Activated CD4-positive, alpha-beta T cell treated with anti-CD3 and anti-CD28 coated beads, Interleukin-2, amount 50 U/mL, for 16 hours (primary cell): ENCODE measurements around the gene RAMP2.
A peak's percentile ranks its signal among the peaks of the same experiment; 100 is the strongest.

Experiments
- DNase-seq: peaks from one replicate; pipeline ENCODE4 v3.0.0-alpha.2; 2020

RAMP2 gene

DNA sequence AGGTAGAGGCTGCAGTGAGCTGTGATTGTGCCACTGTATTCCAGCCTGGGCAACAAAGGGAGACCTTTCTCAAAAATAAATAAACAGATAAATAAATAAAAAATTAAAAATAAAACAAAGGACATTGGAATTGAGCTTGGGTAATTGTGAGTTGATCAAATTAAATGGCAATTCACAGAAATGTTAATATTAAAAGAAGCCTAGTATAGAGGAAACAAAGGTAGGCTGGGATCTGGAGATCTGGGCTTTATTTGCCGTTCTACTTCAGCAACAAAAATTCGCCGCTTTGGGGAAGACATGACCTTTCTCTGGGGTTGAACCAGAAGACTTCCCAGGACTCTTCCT, 11.9 kb downstream of the RAMP2 start:
- DNase-seq, result no peak

DNA sequence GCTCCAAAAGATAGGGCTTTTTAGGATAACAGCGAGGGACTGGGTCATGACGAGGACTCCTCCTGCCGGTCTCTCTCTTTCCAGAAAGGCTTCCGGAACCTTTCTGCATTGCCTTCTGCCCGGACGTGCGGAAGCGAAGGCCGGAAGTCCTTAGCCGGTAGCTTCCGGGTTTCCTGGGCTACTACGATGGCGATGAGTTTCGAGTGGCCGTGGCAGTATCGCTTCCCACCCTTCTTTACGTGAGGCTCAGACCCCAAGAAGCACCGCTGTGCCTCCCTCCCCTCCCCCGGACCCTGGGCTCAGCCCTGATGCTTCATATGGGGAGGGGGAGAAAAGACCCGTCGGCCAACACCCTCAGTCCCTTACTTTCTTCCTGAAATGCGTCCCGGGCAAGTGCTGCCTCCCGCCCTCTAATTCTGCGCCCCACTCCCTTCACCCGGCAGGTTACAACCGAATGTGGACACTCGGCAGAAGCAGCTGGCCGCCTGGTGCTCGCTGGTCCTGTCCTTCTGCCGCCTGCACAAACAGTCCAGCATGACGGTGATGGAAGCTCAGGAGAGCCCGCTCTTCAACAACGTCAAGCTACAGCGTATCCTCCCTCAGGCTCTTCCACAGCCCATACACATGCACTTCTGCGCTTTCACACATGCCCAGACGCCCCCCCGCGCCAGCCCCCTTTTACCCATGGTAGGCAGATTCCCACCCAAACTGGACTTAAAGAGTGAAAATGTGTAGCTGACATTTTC, 12.4 kb downstream of the RAMP2 start, which contains the start of gene VPS25:
Gene VPS25 (plus strand): TSS at position 160 of the 746 bp plus-strand sequence. CDS start 27 bp downstream, at position 187.
- peak; percentile 87 for DNase-seq

DNA sequence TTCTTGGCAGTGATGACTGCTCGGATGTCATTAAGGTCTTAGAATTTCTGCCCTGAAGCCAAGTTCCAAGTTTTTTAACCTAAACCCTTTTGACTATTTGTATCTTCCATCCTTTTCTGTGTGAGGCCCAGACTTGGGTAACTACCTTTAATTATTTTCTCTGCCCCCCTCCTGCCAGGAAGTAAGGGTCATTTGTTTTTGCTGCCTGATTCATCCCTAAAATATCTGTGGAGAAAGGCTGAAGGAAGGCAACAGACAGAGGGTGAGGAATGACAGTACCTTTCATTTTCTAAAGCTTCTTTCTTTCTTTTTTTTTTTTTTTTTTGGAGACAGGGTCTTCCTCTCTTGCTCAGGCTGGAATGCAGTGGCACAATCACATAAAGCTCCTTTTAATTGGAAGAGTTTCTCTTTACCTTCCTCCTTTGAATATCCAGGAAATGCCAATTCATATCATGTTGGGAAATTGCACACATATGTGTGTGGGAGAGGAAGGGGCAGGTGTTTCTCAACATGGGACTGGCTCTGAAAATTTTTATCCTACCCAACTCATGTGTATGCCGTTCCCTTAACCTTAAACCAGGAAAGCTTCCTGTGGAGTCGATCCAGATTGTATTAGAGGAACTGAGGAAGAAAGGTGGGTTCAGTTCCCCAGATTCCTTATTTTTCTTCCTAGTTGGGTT, 13.2 kb downstream of the RAMP2 start:
- DNase-seq, result no peak

DNA sequence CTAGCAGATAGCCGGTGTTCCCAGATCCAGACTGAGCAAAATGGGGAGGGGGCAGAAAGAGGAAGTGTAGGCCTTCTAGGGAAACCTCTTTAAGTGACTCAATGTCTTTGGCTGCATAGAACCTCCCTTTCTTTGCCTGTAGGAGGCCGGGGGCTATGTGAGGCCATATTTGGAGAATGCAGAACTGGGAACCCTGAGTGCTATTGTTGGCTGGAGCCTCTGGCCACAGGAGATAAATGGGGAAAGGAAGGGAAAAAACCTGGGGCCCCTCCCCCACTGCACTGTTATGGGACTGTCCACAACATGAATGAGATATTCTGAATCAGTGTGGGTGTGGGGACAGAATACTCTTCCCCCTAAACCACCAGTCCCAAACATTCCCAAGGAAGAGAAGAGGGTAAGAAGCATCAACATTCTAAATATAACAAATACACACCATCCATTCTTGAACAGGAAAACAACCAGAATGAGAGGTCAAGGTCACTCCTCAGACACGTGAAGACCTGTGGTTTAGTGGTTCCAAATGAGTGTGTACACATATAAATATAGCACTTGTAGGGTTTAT, 14.6 kb downstream of the RAMP2 start:
- no peak for DNase-seq

DNA sequence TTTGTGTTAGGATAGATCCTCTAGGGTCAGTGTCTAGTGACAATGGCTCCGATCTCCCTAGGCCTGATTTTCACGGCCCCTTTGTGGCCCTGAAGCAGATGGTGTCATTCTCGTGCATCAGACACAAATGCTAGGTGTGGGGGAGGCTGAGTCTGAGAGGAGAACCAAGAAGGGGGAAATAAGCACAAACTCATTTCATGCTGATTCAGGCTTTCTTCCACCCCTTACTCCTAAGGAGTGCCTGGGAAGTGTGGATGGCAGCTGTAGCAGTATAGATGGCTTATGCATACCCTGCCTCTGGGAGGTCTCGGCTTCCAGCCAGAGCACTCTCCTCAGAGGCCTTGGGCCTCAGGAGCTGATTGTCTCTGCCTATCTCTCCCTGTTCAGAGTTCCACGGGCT, 17.5 kb downstream of the RAMP2 start:
- DNase-seq, result no peak

DNA sequence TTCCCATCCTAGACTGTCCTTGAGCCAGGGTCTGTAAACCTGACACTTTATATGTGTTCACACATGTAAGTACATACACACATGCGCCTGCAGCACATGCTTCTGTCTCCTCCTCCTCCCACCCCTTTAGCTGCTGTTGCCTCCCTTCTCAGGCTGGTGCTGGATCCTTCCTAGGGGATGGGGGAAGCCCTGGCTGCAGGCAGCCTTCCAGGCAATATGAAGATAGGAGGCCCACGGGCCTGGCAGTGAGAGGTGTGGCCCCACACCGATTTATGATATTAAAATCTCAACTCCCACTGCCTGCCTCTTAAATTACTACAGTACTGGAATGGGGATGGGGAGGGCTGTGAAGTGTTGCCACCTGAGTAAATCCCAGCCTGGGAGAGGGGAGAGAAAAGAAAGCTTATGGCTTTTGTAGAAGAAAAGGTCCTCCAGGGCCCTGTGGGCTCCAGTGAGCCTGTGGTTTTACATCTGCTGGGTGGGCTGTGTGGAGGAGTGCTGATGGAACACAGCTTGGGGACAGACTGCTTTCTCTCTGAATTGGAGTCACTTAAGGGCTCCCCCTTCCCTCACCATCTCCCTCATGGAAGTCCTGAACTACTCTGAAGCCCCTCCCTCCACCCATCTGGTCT, 18.4 kb downstream of the RAMP2 start:
- no peak for DNase-seq

DNA sequence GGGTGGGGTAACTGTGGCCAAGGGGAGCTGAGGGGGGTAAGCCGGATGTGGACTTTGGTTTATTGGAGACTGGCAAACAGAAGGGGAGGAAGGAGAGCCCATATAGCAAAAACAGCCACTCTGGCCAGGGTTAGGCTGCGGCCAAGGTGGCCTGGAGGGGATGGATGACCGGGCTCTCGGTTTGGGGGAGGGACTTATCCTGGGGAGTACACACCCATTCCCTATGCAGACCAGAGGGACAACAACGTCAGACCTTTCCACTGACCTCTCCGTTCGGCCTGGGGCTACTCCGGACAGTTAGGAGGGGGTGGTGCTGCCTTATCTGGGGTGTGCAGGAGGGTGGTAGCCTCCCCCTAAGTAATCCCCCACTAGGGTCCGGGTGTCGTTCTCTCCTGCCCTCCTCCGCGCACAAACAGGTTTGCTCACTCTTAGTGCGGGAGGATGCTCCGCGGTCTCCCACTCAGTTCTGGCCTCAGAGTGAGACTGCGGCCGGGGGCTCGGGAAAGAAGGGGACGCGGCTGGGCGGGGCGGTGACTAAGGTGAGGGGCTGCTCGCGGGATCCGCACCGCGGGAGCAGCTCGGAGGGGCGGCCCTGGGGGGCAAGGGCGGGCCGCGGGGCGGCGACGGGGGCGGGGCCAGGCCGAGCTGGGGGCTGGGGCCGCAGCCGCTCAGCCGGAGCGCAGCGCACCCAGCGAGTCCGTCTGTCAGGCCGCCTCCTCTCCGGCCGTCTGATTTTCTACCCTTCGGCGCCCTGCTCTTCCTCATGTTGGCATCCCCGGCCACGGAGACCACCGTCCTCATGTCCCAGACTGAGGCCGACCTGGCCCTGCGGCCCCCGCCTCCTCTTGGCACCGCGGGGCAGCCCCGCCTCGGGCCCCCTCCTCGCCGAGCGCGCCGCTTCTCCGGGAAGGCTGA, 19.2 kb downstream of the RAMP2 start, which contains the start of gene WNK4:
Gene WNK4 (plus strand): TSS at position 675 of the 915 bp plus-strand sequence. CDS start 89 bp downstream, at position 764.
- no peak for DNase-seq

DNA sequence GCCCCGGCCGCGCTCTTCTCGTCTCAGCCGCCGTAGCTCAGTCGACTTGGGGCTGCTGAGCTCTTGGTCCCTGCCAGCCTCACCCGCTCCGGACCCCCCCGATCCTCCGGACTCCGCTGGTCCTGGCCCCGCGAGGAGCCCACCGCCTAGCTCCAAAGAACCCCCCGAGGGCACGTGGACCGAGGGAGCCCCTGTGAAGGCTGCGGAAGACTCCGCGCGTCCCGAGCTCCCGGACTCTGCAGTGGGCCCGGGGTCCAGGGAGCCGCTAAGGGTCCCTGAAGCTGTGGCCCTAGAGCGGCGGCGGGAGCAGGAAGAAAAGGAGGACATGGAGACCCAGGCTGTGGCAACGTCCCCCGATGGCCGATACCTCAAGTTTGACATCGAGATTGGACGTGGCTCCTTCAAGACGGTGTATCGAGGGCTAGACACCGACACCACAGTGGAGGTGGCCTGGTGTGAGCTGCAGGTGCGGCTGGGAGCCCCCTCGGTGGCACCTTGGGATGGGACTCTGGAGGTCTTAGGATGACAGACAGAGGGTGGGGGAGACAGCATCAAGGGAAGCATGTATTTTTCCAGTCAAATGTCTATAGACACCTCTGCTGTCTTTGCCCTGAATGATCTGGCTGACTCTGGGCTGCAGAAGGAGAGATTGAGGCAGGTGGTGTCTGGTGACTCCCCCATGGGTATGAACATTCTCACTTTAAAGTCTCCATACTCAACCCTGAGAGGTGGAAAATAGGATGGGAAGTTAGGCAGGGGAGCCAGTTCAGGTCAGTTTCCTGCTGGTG, 20.0 kb downstream of the RAMP2 start:
- DNase-seq, result no peak

DNA sequence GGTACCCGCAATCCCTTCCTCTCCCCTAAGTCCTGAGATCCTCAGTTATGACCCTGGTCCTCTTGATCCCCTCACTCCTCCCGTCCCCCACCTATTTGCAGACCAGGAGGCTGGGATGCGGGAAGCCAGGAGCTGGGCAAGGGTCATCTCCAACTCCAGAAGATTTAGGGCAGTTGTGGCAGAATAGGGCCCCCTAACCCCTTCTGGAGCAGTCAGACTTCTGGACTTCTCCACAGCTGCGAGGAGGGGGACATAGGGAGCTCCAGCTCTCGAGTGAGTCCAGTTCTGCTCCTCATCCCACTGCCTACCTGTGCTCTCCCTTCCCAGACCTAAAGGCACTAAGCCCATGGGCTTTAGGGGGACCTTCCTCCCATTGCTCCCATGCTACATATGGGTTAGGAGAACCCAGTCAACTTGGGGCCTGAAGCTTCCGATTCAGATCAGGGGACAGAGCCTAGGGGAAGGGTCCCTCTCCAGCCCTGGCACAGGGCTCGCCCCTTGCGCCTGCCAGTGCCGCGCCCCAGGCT, 20.7 kb downstream of the RAMP2 start:
- no peak for DNase-seq

DNA sequence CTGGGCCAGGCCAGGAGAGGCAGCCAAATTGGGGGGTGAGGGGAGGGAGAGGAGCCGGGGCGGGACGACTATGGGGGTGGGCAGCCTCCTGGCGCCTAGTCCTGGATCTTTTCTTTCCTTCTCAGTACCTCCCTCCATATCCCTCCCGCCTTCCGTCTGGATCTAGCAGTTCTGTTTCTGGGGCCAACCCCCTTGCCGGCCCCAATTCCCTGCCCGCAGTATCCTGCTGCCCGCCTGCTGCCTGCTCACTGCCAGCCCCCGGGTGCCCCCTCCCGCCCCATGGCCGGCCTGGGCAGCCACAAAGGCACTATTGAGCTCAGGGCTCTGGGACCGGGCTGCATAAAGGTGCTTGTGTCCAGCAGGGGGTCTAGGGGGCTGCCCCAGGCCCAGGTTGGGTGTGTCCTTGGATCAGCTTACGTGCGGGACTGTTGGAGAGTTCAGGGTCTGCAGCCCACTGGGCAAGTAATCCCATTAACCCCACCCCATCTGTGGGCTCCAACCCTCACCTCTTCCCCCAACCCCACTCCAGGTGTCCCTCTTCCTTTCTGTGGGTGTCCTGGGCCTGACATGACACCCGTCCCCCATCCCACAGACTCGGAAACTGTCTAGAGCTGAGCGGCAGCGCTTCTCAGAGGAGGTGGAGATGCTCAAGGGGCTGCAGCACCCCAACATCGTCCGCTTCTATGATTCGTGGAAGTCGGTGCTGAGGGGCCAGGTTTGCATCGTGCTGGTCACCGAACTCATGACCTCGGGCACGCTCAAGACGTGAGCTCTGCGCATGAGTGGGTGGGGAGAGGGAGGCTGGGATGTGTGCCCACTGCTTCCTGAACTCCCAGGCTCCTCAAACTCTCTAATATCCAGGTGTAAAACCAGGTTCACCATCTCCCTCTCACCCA, 21.4 kb downstream of the RAMP2 start:
- no peak for DNase-seq

DNA sequence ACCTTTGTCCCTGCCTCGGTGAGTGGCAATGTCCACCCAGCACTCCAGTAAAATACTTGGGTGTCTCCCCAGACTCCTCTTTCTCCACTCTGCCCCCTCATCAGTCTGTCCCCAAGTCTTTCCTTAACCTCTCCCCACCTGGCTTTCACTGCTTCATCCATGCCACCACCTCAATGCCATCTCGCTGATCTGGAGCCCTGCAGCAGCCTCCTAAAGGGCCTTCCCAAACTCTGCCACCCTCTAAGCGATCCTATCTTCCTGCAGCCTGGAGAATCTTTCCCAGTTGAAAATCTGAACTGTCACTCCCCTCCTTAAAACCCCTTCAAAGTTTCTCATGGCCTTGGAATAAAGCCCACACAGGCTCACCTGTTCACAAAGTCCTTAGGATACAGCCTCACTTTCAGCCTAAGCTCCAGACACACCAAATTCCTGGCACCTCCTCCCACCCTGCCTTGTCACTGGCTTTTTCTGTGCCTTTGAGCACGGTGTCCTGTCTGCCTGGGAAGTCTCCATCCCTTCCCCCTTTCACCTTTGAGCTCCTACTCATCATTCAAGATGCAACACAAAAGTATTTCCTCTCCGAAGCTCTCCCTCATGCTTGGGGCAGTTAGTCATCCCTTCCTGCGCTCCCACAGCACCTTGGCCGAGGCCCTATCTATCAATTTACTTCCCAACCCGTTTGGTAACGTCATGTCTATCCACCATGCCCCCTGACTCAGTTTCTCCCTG, 22.2 kb downstream of the RAMP2 start:
- no peak for DNase-seq

DNA sequence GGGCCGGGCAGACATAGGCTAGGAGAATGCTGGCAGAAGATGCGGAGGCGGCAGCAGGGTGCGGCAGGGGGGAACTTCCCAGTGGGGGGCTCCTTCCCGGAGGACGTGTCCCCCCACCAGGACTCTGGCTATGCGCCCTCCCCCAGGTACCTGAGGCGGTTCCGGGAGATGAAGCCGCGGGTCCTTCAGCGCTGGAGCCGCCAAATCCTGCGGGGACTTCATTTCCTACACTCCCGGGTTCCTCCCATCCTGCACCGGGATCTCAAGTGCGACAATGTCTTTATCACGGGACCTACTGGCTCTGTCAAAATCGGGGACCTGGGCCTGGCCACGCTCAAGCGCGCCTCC, 22.7 kb downstream of the RAMP2 start:
- DNase-seq, result no peak

DNA sequence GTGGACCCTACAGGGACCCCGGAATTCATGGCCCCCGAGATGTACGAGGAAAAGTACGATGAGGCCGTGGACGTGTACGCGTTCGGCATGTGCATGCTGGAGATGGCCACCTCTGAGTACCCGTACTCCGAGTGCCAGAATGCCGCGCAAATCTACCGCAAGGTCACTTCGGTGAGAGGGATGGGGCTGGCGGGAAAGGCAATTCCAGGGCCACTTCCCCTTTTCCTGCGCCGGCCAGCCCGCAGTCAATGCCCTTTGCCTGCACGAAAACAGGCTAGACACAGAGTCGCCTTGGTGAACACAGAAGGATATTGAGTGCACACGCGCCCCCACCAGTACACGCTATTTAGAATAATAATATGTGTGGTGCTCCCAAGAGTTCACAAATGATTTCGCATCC, 23.4 kb downstream of the RAMP2 start:
- no peak for DNase-seq

DNA sequence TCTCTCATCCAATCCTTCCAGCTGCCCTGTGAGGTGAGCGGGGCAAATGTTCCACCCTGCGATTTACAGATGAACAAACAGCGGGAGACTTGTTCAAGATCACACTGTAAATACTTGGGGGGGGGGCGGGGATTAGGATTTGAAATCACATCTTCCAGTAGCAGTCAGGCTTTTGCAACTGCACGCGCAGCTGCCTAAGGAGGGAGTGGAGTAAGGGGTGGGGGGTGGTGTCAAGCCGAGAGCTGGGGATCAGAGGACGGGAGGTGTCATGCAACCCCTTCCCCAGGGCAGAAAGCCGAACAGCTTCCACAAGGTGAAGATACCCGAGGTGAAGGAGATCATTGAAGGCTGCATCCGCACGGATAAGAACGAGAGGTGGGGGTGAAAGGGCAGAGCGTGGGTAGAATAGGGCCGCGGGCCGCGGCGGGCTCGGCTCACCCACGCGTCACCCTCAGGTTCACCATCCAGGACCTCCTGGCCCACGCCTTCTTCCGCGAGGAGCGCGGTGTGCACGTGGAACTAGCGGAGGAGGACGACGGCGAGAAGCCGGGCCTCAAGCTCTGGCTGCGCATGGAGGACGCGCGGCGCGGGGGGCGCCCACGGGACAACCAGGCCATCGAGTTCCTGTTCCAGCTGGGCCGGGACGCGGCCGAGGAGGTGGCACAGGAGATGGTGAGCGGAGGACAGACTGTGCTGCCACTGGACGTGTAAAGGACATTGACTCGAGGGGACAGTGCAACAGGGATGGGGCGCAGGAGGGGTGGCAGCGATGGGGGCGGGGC, 24.0 kb downstream of the RAMP2 start:
- DNase-seq, result no peak

DNA sequence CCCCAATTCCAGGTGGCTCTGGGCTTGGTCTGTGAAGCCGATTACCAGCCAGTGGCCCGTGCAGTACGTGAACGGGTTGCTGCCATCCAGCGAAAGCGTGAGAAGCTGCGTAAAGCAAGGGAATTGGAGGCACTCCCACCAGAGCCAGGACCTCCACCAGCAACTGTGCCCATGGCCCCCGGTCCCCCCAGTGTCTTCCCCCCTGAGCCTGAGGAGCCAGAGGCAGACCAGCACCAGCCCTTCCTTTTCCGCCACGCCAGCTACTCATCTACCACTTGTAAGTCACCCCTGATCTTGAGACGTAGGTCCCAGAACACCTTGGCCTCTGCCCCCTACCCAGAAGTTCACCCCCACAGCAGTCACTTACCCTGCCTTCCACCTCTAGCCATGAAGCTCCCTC, 26.2 kb downstream of the RAMP2 start:
- DNase-seq, result no peak

DNA sequence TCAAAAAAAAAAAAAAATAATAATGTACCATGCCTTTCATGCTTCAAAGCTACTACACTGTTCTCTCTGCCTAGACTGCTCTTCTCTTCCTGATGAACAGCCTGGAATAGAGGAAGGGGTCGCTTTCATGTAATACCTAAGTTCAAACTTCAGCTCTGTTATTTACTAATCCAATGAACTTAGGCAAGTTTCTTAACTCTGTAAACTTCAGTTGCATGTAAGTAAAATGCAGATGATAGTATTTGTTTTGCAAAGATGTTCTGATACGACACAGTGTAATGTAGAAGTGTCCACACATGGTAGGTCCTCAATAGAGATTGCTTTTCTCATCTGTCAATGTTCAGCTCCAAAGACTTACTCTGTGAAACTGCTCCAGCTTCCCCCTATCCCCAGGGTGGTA, 30.9 kb downstream of the RAMP2 start:
- DNase-seq, result no peak

DNA sequence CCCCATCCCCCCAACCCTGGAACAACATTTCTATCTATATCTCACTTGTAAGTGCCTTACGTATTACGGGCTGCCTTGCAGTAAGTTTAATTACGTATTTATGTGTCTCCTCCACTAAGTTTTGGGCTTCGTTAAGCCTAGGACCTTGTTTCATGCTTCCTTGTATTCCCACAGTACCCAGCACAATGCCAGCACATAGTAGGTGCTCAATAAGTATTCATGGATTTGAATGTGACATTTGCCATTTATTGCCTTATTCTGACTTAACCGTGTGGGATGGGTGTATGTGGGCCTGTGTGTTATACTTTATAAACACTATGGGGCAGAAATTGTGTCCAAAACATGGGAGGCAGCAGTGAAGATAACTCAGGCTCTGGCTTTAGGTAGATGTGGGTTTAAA, 31.5 kb downstream of the RAMP2 start:
- DNase-seq, result no peak

DNA sequence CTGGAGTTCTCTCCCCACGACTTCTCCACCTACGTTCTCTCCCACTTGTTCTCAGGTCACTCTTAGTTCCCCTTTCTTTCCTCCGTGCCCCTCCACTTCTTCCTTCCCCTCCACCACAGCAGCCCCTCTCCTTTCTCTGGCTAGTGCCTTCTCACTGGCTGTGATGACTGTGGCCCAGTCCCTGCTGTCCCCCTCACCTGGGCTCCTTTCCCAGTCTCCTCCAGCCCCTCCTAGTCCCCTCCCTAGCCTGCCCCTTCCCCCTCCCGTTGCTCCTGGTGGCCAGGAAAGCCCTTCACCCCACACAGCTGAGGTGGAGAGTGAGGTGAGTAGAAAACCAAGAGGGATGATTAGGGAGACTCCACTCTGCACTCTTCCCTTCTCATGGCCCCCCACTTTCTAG, 34.0 kb downstream of the RAMP2 start:
- no peak for DNase-seq

DNA sequence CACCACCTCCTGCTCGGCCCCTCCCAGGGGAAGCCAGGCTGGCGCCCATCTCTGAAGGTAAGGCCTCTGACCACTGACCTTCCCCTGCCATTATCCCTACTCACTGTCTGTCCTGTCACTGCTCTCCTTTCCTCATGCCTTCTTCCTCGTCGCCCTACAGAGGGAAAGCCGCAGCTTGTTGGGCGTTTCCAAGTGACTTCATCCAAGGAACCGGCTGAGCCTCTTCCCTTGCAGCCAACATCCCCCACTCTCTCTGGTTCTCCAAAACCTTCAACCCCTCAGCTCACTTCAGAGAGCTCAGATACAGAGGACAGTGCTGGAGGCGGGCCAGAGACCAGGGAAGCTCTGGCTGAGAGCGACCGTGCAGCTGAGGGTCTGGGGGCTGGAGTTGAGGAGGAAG, 34.4 kb downstream of the RAMP2 start:
- DNase-seq, result no peak
